Measurements from ENCODE around the gene LZTS3.

Gene LZTS3

DNA sequence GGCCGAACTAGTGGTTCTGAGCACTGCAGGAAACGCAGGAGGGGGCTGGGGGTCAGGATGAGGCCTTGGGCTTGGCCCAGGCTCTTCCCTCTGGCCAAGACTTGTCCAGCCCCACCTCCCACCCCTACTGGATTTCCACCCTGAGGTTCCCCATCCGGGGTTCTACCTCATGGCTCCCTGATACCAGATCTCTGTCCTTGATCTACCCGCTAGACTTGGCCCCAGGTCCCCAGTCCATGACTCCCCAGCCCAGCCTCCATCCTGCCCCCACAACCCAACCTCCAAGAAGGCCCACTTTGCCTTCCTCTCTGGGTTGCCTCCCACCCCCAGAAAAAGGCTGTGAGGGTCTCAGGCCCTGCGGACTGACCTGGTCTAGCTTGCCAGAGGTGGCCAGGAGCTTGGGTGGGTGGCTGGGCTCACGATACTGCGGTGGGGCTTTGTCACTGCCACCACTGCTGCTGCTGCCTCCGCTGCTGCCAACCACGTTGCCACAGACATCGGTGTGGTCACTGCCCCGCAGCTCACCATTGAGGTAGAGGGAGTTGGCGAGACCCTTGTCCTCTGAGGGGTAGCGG lies 6.9 kb downstream of the LZTS3 start:
- no peak overlapping the region for H3K4me3 ChIP-seq (ENCODE audit: control insufficient read depth, low read depth, low read length)
- TF ChIP-seq, protein P1, sequence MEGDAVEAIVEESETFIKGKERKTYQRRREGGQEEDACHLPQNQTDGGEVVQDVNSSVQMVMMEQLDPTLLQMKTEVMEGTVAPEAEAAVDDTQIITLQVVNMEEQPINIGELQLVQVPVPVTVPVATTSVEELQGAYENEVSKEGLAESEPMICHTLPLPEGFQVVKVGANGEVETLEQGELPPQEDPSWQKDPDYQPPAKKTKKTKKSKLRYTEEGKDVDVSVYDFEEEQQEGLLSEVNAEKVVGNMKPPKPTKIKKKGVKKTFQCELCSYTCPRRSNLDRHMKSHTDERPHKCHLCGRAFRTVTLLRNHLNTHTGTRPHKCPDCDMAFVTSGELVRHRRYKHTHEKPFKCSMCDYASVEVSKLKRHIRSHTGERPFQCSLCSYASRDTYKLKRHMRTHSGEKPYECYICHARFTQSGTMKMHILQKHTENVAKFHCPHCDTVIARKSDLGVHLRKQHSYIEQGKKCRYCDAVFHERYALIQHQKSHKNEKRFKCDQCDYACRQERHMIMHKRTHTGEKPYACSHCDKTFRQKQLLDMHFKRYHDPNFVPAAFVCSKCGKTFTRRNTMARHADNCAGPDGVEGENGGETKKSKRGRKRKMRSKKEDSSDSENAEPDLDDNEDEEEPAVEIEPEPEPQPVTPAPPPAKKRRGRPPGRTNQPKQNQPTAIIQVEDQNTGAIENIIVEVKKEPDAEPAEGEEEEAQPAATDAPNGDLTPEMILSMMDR (IDR thresholded peaks at IDR 0.05; ENCODE audit: control insufficient read depth, insufficient read depth, low read depth, low read length, missing control alignments): no peak
- DNase-seq (ENCODE audit: low read depth): no peak

- H3K4me3 ChIP-seq (ENCODE audit: control insufficient read depth, low read depth, low read length): no peak overlapping the region
- TF ChIP-seq, protein P1 (IDR thresholded peaks at IDR 0.05; ENCODE audit: control insufficient read depth, insufficient read depth, low read depth, low read length, missing control alignments): no peak
- DNase-seq (ENCODE audit: low read depth): no peak
These were observed 7.6 kb downstream of the LZTS3 start for GRCh38 chr20:3165473-3166337.

GRCh38 chr20:3164763-3165410 lies 8.5 kb downstream of the LZTS3 start:
- TF ChIP-seq, protein P1 (IDR thresholded peaks at IDR 0.05; ENCODE audit: control insufficient read depth, insufficient read depth, low read depth, low read length, missing control alignments): no peak
- H3K4me3 ChIP-seq (ENCODE audit: control insufficient read depth, low read depth, low read length): no peak overlapping the region
- DNase-seq (ENCODE audit: low read depth): no peak

DNA sequence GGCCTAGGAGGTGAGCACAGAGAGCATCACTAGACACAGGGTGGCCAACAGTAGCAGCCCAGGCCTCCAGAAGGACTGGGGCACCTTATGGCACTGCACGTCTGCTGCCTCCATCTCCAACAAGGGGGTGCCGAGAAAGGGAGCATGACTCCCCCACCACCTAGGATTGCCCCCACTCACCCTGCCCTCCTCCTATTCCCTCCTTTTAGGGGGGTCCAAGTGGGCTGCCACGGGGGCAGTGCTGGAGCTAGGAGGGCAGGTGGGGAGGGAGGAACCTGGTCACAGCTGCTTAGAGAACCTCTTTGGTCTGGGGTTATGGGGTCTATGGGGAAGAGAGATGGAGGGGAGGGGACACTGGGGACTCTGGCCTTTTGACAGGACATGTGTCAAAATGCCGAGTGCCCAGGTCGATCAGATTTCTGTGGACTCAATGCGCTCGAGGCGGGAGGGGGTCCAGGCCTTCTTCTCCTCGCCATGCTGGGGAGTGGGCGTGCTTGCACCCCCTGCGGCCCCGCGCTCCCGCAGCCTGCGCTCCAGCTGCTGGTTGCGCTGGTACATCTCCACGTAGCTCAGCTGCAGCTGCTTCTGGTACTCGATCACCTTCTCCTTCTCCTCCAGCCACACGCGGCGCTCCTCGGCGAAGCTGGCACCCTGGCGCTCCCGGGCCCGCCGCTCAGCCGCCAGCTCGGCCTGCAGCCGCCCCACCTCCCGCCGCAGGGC lies 9.1 kb downstream of the LZTS3 start:
- TF ChIP-seq, protein P1 (IDR thresholded peaks at IDR 0.05; ENCODE audit: control insufficient read depth, insufficient read depth, low read depth, low read length, missing control alignments): no peak
- H3K4me3 ChIP-seq (ENCODE audit: control insufficient read depth, low read depth, low read length): no peak overlapping the region
- no peak for DNase-seq (ENCODE audit: low read depth)

DNA sequence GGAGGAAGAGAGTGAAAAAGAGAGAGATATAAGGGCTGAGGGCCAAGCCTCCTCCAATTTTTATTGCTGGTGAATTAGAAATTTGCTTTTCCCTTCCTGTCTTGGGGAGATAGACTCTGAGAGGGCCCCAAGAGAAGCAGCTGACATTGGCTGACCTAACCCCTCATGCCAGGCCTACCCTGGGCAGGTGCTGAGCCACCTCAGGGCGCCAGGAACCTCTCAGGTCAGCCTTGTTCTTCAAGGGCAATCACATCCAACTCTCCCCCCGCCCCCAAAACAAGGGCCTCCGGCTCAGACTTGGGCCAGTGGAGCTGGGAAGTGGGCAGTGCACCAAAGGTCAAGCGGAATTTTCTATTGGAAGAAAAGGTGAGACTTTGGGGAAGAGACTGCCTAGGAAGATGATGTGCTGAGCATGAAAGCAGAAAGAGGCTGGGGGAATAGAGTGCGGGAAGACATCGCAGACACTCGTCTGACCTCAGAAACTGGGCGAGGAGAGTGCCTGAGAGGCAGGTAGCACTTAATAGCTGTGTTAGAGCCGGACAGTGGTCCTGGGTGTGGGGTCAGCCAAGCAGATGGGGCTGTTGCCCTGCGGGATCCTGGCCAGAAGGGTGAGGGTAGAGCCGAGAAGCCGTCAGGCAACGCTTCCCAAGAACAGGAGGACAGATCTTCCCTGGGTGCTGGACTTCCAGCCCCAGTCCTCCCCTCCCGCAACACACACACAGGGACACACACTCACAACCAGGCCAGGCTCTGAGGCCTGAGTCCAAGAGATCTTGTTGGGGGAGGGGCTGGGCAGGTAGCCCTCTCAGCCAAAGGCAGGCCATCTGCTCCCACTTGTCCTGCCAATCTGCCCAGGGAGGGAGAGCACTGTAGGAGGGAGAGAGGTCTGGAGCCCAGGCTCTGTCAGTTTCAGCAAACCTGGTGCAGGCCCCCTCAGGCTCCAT lies 10.0 kb downstream of the LZTS3 start:
- H3K4me3 ChIP-seq (ENCODE audit: control insufficient read depth, low read depth, low read length): no peak overlapping the region
- DNase-seq (ENCODE audit: low read depth): no peak
- TF ChIP-seq, protein P1 (IDR thresholded peaks at IDR 0.05; ENCODE audit: control insufficient read depth, insufficient read depth, low read depth, low read length, missing control alignments): no peak

Data from AG09309 (cell line).